ENCODE results near the gene NAGS.
"Not testable (repeated sequence)": the region's sequence is repeated elsewhere in the genome, so short reads cannot be mapped to it uniquely, and the experiment has no call there.

The NAGS gene, protein sequence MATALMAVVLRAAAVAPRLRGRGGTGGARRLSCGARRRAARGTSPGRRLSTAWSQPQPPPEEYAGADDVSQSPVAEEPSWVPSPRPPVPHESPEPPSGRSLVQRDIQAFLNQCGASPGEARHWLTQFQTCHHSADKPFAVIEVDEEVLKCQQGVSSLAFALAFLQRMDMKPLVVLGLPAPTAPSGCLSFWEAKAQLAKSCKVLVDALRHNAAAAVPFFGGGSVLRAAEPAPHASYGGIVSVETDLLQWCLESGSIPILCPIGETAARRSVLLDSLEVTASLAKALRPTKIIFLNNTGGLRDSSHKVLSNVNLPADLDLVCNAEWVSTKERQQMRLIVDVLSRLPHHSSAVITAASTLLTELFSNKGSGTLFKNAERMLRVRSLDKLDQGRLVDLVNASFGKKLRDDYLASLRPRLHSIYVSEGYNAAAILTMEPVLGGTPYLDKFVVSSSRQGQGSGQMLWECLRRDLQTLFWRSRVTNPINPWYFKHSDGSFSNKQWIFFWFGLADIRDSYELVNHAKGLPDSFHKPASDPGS

GRCh38 chr17:44004077-44004760, at the start of gene NAGS:
Gene NAGS, plus strand, starts transcription at chr17:44004622. Its CDS starts 42 bp downstream, at chr17:44004664.
- FAIRE-seq (no peak), DNase-seq (ENCODE audit: insufficient read length, low spot score) (no peak)
- no peak for TF ChIP-seq POLR2A (IDR thresholded peaks at IDR 0.05; ENCODE audit: low read depth, low read length)

GRCh38 chr17:43956222-43956621, 48.2 kb upstream of the NAGS start:
- DNase-seq (ENCODE audit: insufficient read length, low spot score) (no peak), FAIRE-seq (no peak)
- TF ChIP-seq POLR2A (IDR thresholded peaks at IDR 0.05; ENCODE audit: low read depth, low read length) = no peak

DNA sequence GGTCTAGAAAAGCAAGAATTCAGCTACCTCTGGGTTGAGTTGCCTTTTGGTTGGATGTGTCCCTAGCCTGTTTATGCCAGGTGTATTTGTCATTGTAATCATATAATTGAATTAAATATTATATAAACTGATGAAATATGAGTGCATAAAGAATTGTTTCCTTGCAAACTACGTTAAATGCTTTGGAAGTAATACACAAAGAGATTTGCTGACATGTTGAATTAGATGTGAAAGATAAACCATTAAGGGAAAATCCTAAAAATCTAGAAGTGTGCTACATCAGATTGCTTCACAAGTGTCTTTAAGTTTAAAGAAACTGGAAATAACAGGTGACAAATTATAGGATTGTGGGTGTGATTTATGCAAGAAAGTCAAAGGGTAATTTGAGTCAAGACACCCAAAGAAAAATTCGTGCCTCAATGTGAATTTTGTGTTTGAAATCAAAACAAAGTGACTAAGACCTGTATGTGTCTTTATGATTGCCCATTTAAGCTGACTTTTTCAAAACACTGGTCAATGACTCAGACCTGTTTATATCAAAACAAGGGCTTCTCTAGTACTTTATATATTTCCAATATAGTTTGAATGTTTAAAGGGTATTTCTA, 45.6 kb upstream of the NAGS start:
- no peak for TF ChIP-seq POLR2A (IDR thresholded peaks at IDR 0.05; ENCODE audit: low read depth, low read length)
- FAIRE-seq (no peak), DNase-seq (ENCODE audit: insufficient read length, low spot score) (peak; percentile 60)

- not testable (repeated sequence) for FAIRE-seq; DNase-seq (ENCODE audit: insufficient read length, low spot score)
Observed at GRCh38 chr17:43961292-43961691, 43.1 kb upstream of the NAGS start.

- DNase-seq (ENCODE audit: insufficient read length, low spot score) = no peak
- no peak for TF ChIP-seq POLR2A (IDR thresholded peaks at IDR 0.05; ENCODE audit: low read depth, low read length)
- FAIRE-seq = no peak
Observed at GRCh38 chr17:43961954-43962353, 42.5 kb upstream of the NAGS start.

- no peak for TF ChIP-seq POLR2A (IDR thresholded peaks at IDR 0.05; ENCODE audit: low read depth, low read length)
- DNase-seq (ENCODE audit: insufficient read length, low spot score) (no peak), FAIRE-seq (no peak)
Observed at GRCh38 chr17:43962479-43962878, 41.9 kb upstream of the NAGS start.

- TF ChIP-seq POLR2A (IDR thresholded peaks at IDR 0.05; ENCODE audit: low read depth, low read length) = no peak
- no peak for FAIRE-seq
- no peak for DNase-seq (ENCODE audit: insufficient read length, low spot score)
Observed at GRCh38 chr17:43966276-43966675, 38.1 kb upstream of the NAGS start.

- no peak for TF ChIP-seq POLR2A (IDR thresholded peaks at IDR 0.05; ENCODE audit: low read depth, low read length)
- FAIRE-seq = no peak
- no peak for DNase-seq (ENCODE audit: insufficient read length, low spot score)
Observed at GRCh38 chr17:43967251-43967875, 37.1 kb upstream of the NAGS start.

DNA sequence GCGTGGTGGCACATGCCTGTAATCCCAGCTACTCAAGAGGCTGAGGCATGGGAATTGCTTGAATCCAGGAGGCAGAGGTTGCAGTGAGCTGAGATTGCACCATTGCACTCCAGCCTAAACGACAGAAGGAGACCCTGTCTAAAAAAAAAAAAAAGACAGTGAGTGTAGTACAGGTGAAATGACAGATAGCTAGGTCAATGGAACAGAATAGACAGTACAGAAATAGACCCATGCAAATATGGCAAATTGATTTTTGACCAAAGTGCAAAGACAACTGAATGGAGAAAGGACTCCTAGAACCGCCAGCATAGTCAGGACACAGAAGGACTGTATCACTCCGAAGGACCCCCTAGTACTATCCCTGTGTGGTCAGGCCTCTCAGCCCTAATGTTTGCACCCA, 34.1 kb upstream of the NAGS start:
- FAIRE-seq = no peak

DNA sequence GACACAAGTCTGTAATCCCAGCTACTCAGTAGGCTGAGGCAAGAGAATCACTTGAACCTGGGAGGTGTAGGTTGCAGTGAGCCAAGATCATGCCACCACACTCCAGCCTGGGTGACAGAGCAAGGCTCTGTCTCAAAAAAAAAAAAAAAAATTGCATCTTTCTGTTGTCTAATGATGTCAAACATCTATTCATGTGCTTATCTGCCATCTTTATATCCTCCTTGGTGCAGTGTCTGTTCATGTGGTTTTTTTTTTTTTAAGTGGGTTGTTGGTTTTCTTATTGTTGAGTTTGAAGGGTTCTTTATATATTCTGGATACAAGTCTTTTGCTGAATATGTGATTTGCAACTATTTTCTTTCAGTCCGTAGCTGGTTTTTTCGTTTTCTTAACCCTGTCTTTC, 33.0 kb upstream of the NAGS start:
- FAIRE-seq; DNase-seq (ENCODE audit: insufficient read length, low spot score): not testable (repeated sequence)

More for the DNA sequence above, 34.1 kb upstream of the NAGS start:
- DNase-seq (ENCODE audit: insufficient read length, low spot score) = no peak
- no peak for TF ChIP-seq POLR2A (IDR thresholded peaks at IDR 0.05; ENCODE audit: low read depth, low read length)

DNA sequence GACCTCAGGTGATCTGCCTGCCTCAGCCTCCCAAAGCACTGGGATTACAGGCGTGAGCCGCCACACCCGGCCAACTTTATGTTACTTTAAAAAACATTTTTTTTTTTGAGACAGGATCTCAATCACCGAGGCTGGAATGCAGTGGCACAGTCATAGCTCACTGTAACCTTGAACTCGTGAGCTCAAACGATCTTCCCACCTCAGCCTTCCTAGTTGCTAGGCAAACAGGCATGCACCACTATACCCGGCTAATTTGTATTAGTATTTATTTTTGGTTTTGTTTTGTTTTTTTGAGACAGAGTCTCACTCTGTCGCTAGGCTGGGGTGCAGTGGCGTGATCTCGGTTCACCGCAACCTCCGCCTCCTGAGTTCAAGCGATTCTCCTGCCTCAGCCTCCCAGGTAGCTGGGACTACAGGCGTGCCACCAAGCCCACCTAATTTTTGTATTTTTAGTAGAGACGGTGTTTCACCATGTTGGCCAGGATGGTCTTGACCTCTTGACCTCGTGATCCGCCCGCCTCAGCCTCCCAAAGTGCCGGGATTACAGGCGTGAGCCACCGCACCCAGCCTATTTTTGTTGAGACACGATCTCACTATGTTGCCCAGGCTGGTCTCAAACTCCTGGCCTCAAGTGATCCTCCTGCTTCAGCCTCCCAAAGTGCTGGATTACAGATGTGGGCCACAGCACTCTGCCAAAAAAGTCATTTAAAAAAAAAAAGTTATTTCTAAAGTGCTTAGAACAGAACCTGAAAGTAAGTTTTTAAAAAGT, 31.8 kb upstream of the NAGS start:
- FAIRE-seq; DNase-seq (ENCODE audit: insufficient read length, low spot score): not testable (repeated sequence)

GRCh38 chr17:43974382-43975266, 29.8 kb upstream of the NAGS start:
- no peak for DNase-seq (ENCODE audit: insufficient read length, low spot score)
- TF ChIP-seq POLR2A (IDR thresholded peaks at IDR 0.05; ENCODE audit: low read depth, low read length) = no peak
- no peak for FAIRE-seq

Data from H54 (cell line).